ELR (cell line): ENCODE data around the gene GLRX3.

ENCODE experiments used
- DNase-seq: peaks from one replicate; pipeline ENCODE4 v3.0.0-alpha.2; 2015; ENCODE audit warnings: low read depth

Gene GLRX3

GRCh38 chr10:130208807-130209206 lies 72.6 kb downstream of the GLRX3 start:
- no peak for DNase-seq

- no peak for DNase-seq
Measured at GRCh38 chr10:130212746-130213145, 76.6 kb downstream of the GLRX3 start.

- DNase-seq = no peak
Measured at GRCh38 chr10:130213286-130214080, 77.3 kb downstream of the GLRX3 start.

- no peak for DNase-seq
Measured at GRCh38 chr10:130214431-130214830, 78.2 kb downstream of the GLRX3 start.

GRCh38 chr10:130215151-130215930 lies 79.2 kb downstream of the GLRX3 start:
- DNase-seq = no peak

GRCh38 chr10:130215931-130216231 lies 79.7 kb downstream of the GLRX3 start:
- DNase-seq = no peak

- DNase-seq = no peak
Measured at GRCh38 chr10:130218181-130218641, 82.0 kb downstream of the GLRX3 start.

GRCh38 chr10:130218936-130219335 lies 82.7 kb downstream of the GLRX3 start:
- no peak for DNase-seq

- no peak for DNase-seq
Measured at GRCh38 chr10:130220251-130221185, 84.3 kb downstream of the GLRX3 start.

- no peak for DNase-seq
Measured at GRCh38 chr10:130221456-130222375, 85.5 kb downstream of the GLRX3 start.

- no peak for DNase-seq
Measured at GRCh38 chr10:130222381-130222780, 86.2 kb downstream of the GLRX3 start.

GRCh38 chr10:130224228-130224627 lies 88.0 kb downstream of the GLRX3 start:
- no peak for DNase-seq

GRCh38 chr10:130226012-130226411 lies 89.8 kb downstream of the GLRX3 start:
- no peak for DNase-seq

GRCh38 chr10:130227883-130228282 lies 91.7 kb downstream of the GLRX3 start:
- no peak for DNase-seq
